Stimulated activated CD4-positive, alpha-beta T cell treated with anti-CD3 and anti-CD28 coated beads, Interleukin-1b, Interleukin-23, amount 100 ng/mL, for 48 hours (primary cell): ENCODE measurements around the gene STC2.

Experiments
- DNase-seq: peaks from one replicate; pipeline ENCODE4 v3.0.0-alpha.2; 2020

Gene STC2

DNA sequence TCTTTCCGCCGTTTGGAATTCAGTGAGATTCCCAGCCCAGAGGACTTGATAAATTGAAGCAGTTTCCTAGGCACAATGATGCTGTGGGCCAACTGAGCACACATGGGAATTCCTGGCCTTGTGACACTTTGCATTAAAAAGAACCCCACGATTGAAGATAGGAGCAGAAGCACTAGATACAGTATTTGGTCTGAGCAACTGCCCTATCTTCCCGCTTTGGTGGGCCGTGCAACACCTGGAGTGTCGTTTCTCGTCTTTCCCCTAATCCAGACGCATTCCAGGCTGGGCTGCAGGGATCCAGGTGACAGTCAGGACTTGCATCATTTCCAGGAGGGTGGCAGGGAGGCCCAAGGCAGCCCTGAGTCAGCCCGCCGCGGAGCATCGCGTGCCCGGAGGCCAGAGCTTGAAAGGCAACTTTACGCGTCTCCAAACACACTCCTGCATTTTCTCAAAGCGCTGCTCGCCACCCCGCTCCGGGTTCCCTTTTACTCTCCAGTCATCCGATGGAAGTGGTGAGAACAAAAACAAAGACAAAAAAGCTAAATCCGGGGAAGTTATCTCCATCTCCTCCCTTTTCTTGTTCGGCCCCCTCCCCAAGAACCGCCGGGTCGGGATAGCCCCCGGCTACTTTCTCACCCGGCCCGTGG lies 753 bp upstream of the STC2 start:
- peak; percentile 61 for DNase-seq

DNA sequence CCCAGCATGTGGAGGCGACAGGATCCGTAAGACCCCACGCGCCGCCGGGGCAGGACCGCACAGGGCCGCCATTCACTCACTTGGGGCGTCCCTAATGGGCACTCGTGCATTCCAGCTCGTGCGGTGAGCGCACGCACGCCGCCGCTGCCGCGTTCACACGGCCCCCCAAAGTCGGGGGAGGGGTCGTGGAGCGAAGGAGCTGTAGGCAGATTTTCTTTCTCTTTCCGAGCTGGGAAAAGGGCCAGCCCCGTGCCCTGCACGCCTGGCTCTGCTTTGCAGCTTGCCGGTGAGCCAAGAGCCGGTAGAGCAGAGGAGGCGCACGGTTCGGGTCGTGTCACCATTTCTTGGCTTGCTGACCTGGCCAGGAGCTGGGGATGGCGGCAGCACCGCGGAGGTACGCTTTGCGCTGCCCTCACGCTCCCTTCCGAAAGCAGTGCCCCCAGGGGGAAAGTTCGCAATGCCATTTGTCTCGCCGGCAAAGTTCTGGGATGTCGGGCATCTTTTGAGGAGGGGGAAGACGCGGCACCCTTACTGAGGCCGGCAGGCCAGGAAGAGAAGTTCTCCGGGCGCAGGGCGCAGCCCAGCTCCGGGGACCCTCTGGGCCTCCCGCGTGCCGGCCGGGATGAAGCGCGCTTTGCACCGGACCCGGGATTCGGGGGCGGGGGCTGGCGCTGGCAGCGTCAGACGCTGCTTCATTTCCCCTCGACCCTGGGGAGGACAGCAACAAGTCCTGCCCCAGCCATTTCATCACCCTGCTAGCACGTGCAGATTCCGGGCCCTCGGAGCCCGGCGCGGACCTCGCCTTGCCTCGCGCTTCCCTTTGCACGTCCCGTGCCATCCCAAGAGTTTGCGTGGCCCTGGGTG lies 898 bp downstream of the STC2 start:
- DNase-seq: peak; percentile 18

DNA sequence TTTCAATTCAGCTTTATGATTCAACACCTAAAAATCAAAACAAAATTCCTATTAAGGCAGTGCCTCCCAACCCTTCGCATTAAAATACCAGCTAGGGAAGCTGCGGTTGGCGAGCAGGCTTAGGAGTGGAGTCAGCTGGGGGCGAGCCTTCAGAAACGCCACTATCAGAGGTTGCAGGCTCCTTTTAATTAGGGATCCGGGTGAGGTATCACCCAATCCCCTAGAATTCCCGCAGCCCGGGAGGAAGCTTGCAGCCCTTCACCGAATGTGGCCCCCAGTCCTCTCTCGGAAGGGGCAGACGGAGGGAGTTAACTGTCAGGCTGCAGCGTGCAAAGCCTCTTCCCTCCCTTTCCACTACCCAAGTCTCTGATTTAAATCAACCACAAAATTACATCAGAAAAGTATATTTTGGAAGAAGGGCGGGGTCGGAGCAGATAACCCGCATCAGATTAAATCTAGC lies 1.7 kb downstream of the STC2 start:
- no peak for DNase-seq

- no peak for DNase-seq
These were observed 3.0 kb downstream of the STC2 start for GRCh38 chr5:173325091-173325698.

DNA sequence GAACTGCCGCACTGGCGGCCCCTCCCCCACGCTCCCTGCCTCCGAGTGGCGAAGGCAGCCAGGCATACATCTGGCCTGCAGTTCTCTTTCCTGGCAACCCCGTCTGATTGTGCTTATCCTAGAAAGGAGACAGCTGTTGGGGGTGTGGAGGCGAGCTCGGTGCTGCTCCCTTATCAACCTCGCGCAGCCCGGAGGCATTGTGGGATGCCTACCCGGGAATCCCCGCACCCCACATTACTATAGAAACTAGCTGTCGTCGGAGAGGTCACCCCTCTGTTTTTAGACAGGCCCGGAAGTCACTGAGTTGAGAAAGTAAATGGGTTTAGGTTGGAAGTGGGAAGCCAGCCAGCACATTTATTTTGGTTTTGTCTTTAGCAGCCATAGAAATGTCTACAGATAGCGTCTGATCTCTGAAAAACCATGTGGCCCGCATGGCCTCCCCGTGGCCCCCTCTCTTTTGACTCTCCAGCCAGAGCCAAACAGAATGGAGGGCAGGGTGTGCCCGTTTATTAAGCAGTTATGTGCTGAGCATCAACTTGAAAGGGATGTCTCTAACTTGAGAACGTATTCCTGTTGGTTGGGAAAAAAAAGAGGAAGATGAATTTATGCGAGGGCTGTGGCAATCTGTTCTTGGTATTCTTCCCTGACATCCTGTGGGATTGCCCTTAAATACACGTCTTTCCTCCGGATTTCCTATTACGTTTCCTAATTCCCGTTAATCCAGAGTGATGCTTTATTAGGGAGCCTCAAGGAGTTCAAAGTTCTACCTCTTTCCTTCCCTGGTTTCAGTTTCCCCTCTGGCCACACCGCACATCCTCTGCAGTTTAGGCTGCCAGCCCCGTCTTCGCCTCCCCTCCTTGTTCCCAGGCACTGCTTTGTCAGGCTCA lies 3.9 kb downstream of the STC2 start:
- no peak for DNase-seq

GRCh38 chr5:173323799-173324114 lies 4.5 kb downstream of the STC2 start:
- no peak for DNase-seq

- DNase-seq: no peak
These were observed 5.0 kb downstream of the STC2 start for GRCh38 chr5:173323106-173323798.

DNA sequence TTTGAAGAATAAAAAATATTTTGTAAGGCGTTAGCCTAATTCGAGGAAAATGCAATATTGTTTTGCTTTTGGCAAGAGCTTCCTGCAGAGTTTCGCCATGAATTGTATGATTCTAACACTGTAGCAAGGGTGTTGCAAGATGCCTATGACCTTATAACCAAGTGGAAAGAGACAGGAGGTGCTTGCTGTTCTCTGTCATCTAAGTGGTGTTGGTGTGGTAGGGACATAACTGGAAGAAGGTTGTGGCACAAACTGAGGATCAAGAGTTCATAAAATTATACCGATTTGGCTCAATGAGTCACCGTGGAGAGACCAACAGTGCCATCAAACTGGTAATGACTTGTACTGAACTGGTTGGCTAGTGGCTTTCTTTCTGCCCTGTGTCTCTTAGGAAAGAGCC lies 6.3 kb downstream of the STC2 start:
- no peak for DNase-seq

DNA sequence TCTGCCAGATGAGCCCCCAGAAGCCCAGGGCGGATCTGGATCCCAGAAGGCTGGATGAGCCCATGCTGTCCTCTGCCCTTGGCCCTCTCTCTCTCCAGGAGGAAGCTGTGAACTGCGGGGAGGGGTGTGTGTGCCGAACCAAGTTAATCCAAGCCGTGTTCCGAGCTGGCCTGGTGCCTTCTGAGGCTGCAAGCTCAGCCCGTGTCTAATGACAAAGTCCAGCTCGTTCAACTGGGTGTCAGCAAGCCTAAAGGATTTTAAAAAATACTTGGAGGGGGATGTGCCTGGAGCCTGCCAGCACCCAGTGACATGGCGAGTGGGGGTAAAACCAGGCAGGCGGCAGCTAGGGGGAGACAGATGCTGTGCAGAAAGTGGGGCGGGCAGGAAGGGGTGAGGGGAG lies 8.0 kb downstream of the STC2 start:
- no peak for DNase-seq

GRCh38 chr5:173319646-173320045 lies 8.6 kb downstream of the STC2 start:
- no peak for DNase-seq

GRCh38 chr5:173318881-173319620 lies 9.2 kb downstream of the STC2 start:
- DNase-seq: no peak

DNA sequence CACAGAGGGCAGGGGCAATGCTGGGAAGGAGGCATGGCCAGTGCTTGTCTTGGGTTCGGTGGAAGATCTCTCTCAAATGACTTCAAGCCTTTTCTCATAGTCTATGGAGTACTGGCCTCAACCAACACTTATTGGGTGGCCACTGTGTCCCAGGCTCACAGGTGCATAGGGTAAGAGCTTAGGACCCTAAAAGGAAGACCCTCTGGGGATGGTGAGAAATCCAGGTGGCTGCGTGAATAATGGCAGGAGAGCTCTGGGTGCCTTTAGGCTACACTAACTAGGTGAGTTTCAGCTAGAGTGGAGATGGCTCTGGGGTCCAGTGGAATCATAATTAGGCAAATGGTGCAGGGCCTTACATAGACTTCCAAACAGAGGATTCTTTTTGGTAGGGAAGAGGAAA lies 9.9 kb downstream of the STC2 start:
- no peak for DNase-seq

DNA sequence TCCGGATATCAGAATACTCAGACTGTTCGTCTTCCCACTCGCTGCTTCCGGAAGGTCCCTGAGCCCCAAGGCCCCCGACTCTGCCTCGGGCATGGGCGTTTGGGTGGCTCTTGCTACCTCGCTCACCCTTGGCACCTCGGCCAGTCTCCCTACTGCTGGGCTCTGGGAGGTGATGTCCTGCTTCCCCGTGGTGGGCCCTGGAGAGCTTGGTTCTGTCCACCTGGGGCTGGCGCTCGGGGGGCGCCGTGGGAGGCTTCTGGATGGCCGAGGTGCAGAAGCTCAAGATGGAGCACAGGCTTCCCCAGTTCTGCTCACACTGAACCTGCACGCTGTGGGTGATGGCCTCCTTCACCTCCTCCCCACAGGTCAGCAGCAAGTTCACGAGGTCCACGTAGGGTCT lies 10.4 kb downstream of the STC2 start:
- no peak for DNase-seq

- no peak for DNase-seq
These were observed 11.0 kb downstream of the STC2 start for GRCh38 chr5:173317091-173317730.

- no peak for DNase-seq
These were observed 11.7 kb downstream of the STC2 start for GRCh38 chr5:173316339-173317020.

DNA sequence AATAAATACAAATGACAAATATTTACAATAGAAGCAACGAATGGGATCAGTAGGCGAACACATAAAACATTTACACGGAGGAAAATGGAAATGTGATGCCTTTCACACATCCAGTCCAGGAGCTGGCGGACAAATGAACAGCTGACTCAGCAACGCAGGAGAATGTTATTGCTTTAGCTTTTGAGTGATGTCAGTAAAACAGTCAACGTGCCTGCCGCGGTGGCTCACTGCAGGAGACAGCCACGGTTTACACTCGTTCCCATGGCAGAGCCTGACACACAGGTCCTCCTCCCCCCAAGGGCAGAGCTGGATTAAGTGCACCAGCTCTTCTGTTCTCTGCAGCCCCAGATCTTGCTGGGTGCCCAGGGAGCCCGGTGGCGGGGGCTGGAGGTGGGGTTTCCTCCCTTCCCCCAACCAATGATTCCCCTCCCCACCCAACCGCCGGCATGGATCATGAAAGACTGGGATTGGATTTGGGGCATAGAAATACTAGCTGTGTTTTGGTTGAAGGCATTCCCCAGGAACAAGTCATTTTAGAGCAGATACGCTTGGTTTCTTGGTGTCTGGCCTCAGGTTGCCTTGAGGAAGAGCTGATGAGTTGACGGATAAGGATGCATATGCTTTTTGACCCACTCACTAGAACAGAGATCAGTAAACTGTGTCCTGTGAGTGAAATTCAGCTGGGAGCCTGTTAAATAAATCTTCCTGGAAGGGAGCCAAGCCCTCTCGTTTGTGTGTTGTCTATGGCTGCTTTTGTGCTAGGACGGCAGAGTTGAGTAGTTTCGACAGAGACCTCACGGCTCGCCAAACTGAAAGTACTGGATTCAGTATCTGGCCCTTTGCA lies 12.5 kb downstream of the STC2 start:
- DNase-seq: no peak

DNA sequence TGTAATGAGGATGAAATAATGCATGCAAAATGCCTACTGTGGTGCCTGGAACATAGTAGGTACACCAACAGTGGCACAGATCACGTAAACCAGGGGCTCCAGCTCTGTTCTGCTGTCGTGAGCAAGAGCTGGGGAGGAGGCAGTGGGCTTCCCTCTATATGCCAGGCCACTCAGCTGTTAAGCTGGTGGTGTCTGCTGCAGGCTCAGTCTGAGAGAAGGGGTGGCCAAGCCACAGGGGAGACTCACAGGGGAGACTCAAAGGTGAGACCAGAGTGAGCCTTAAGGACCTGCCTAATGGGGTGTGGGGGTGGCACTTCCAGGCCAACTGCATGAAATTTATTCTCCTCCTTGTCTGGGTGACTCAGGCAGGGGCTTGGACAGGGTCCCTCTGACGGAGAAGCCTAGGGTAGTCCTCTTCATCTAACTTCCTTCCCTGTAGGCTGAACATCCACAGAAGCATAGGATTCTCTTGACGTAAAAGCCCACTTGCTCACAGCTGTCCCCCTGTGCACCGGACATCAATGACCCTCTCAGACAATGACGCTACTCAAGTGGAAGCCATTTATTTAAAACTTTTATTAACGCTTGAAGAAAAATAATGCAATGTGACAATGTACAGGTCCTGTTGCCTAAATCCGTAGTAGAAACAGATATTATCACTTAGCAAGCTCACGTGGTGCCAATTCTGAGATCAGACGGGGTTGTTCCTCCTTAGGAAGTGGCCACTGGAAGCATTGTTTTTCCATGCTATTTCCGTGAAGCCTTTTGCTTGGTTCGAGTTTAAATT lies 13.9 kb downstream of the STC2 start:
- DNase-seq: no peak

GRCh38 chr5:173313351-173313801 lies 14.8 kb downstream of the STC2 start:
- DNase-seq: no peak

DNA sequence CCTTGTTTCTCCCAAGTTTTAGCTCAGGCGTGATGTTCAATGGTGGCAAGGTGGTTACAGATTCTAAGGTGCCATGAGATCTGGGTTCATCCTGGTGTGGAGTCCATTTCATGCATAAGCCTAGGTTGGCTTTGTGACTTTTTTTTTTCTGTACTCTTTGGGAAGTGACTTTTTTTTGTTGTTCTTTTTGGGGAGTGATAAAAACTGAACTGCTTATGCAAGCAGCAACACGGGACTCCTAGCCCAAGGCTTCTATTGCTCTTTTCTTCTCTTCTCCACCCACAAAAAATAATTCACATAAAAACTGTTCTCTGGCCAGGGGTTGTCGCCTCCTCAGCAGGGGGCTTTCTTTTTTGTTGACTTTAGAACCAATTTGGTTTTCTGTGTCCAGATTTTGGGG lies 15.4 kb downstream of the STC2 start:
- no peak for DNase-seq
